Adrenal gland (tissue), 12 donors: ENCODE measurements around the gene PUS1. TPM values are rescaled to one million over a fixed set of nuclear protein-coding genes. Genes with fewer than 3 reads are reported as not detected.

ENCODE experiments used
- DNase-seq, 7 donors: peaks; one replicate each; pipeline ENCODE4 v3.0.0-alpha.2; 2019 to 2020
- H3K27ac ChIP-seq, 5 donors: fragments of 200-600 bp; sonication (generic) in 4 of 5; 1 replicate in 3 of 5; 2 replicates in 2 of 5; pipeline versions ENCODE4 v1.5.1 to v1.8.0; 2016 to 2020; ENCODE audit warnings: mild to moderate bottlenecking in 1 of 5
- H3K27me3 ChIP-seq: fragments of 200-600 bp; 2 replicates; pipeline ENCODE4 v1.8.0; 2021
- H3K36me3 ChIP-seq, 2 donors: fragments of 200-600 bp; replicated peaks in 1 of 2; 1 replicate in 1 of 2; 2 replicates in 1 of 2; pipeline versions ENCODE4 v1.5.1 to v1.8.0; 2018 to 2022
- H3K4me1 ChIP-seq, 2 donors: fragments of 200-600 bp; replicated peaks in 1 of 2; 1 replicate in 1 of 2; 2 replicates in 1 of 2; pipeline versions ENCODE4 v1.5.1 to v1.8.0; 2018 to 2021
- H3K4me3 ChIP-seq, 4 donors: fragments of 200-600 bp; sonication (generic) in 3 of 4; one replicate each; pipeline ENCODE4 v1.5.1; 2016 to 2018
- H3K9me3 ChIP-seq, 3 donors: fragments of 200-600 bp; sonication (generic) in 1 of 3; replicated peaks in 1 of 3; 1 replicate in 2 of 3; 2 replicates in 1 of 3; pipeline versions ENCODE4 v1.5.1 to v1.8.0; 2016 to 2021
- POLR2A ChIP-seq, 2 donors: fragments of 450-650 bp; IDR thresholded peaks; one replicate each; pipeline ENCODE4 v1.6.1; 2017; ENCODE audit warnings: antibody characterized with exemption in 2 of 2, mild to moderate bottlenecking in 2 of 2, moderate library complexity in 1 of 2
- WGBS, 4 donors: extraction: QIAGEN DNeasy Blood & Tissue Kit in 2 of 4; methylation state at CpG; one replicate each; pipeline versions ENCODE4 v1.1.5 to v1.1.7; 2013 to 2017; 5-methylcytosine and 5-hydroxymethylcytosine counted together
- intact Hi-C, 2 donors: fragments of 100-400 bp; cut with DNase I; formaldehyde crosslinking; loops; one replicate each; pipeline versions ENCODE4 v1.14.1 to v1.15.0; 2022 to 2023
- polyA plus RNA-seq, 3 donors: library from polyadenylated mRNA; stranded (reverse); fragments of 200-250 nt in 2 of 3; fragments of 350-450 nt in 1 of 3; fragmentation: Illumina TruSeq in 1 of 3; extraction: RNeasy Lipid Tissue Mini Kit (QIAGEN cat#74804) in 1 of 3; gene quantifications; one replicate each; pipeline ENCODE4 v1.2.3, GENCODE V29; 2013 to 2014
- total RNA-seq, 9 donors: library from RNA; depleted of rRNA in 4 of 9; stranded (reverse); fragments of >200 nt in 4 of 9; fragments of 120-200 nt in 1 of 9; fragmentation: NEBNext Ultra II Directional in 1 of 9; extraction: Animal tissue kit (Norgen Biotek cat#: 25700) in 1 of 9; gene quantifications; one replicate each; pipeline versions ENCODE4 v1.1.0 to v1.2.4, GENCODE V29; 2013 to 2023
- TF ChIP-seq, protein P1 (sequence below), 6 experiments: fragments of 450-650 bp in 4 of 6; fragments of 200-600 bp in 2 of 6; sonication (generic) in 1 of 6; IDR thresholded peaks; 1 replicate in 5 of 6; 2 replicates in 1 of 6; pipeline versions ENCODE4 v1.5.1 to v1.8.0; 2016 to 2021; ENCODE audit warnings: antibody characterized with exemption in 6 of 6, mild to moderate bottlenecking in 2 of 6, moderate library complexity in 1 of 6
- donor health status: healthy with polysubstance abuse.
- donor health status: Bipolar disorder and iron deficiency.
- donor health status: DM: yes; HTN: yes; CAD: no.
- donor health status: DM: no; HTN: no; CAD: no.
- donor health status: DM: no; HTN: no; CAD: no.
- donor health status: DM: yes; HTN: yes; CAD: no.

The PUS1 gene
- total and polyA plus RNA-seq, 12 donors, result 10.0 to 57.4 (median 24.5) TPM

DNA sequence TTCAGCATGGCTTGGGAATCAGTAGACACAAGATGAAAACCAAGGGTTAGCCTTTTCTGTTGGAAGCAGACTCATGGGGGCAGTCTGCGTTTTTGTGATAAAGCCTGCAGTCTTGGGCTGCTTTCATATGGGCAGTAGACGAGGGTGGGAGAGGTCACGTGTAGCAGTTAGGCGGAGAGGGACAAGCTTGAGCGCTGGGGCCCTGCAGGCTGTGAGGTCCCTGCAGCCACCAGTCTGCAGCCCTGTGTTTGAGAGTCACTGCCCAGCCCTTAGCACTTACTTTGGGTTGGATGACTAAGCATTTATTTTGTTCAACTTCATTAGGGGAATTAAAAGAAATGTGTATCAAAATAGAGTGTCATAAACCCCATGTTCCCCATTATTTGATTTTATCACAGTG lies 57.8 kb downstream of the PUS1 start:
- no peak for DNase-seq
- Histone ChIP-seq H3K27me3 (no peaks in the 10 kb centered on the region), H3K36me3 (peaks cover 0 to 80% of the 10 kb centered on the region in 2 donors), H3K4me1 (peaks cover 0 to 8% of the 10 kb centered on the region in 2 donors), H3K4me3 (no peak overlapping the region), H3K27ac (no peak overlapping the region), H3K9me3 (no peaks in the 10 kb centered on the region)
- 87 to 94% (median 90%) methylated on average over 5 of the region's 5 CpGs for WGBS, 4 donors
- TF ChIP-seq, protein P1, sequence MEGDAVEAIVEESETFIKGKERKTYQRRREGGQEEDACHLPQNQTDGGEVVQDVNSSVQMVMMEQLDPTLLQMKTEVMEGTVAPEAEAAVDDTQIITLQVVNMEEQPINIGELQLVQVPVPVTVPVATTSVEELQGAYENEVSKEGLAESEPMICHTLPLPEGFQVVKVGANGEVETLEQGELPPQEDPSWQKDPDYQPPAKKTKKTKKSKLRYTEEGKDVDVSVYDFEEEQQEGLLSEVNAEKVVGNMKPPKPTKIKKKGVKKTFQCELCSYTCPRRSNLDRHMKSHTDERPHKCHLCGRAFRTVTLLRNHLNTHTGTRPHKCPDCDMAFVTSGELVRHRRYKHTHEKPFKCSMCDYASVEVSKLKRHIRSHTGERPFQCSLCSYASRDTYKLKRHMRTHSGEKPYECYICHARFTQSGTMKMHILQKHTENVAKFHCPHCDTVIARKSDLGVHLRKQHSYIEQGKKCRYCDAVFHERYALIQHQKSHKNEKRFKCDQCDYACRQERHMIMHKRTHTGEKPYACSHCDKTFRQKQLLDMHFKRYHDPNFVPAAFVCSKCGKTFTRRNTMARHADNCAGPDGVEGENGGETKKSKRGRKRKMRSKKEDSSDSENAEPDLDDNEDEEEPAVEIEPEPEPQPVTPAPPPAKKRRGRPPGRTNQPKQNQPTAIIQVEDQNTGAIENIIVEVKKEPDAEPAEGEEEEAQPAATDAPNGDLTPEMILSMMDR (IDR thresholded peaks at IDR 0.05), result no peak
- no peak for TF ChIP-seq POLR2A (IDR thresholded peaks at IDR 0.05)
- intact Hi-C loops, result no loop called here

DNA sequence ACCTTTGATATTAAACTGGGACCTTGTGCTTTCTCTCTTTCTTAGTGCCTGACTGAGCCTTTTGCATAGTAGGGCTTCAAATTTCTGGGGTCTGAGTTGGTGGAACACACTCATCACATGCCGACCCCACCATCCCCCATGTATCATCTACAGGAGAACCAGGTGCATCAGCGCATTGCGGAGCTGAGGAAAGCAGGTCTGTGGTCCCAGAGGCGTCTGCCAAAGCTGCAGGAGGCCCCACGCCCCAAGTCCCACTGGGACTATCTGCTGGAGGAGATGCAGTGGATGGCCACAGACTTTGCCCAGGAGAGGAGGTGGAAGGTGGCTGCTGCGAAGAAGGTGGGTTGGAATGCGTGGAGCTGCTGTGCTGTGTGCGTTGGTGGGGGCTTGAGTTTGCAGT lies 58.5 kb downstream of the PUS1 start:
- whole genome bisulfite sequencing, 4 donors, result 96 to 99% (median 96%) methylated on average over 7 to 8 of the region's 8 CpGs
- TF ChIP-seq, protein P1 (IDR thresholded peaks at IDR 0.05), result no peak
- no peak for TF ChIP-seq POLR2A (IDR thresholded peaks at IDR 0.05)
- intact Hi-C loops, result no loop called here
- no peak overlapping the region for H3K27ac ChIP-seq
- peaks cover 0 to 78% of the 10 kb centered on the region in 2 donors for H3K36me3 ChIP-seq
- H3K9me3 ChIP-seq, result no peaks in the 10 kb centered on the region
- no peak for DNase-seq
- H3K4me1 ChIP-seq, result peaks cover 0 to 8% of the 10 kb centered on the region in 2 donors
- no peaks in the 10 kb centered on the region for H3K27me3 ChIP-seq
- H3K4me3 ChIP-seq, result no peak overlapping the region

DNA sequence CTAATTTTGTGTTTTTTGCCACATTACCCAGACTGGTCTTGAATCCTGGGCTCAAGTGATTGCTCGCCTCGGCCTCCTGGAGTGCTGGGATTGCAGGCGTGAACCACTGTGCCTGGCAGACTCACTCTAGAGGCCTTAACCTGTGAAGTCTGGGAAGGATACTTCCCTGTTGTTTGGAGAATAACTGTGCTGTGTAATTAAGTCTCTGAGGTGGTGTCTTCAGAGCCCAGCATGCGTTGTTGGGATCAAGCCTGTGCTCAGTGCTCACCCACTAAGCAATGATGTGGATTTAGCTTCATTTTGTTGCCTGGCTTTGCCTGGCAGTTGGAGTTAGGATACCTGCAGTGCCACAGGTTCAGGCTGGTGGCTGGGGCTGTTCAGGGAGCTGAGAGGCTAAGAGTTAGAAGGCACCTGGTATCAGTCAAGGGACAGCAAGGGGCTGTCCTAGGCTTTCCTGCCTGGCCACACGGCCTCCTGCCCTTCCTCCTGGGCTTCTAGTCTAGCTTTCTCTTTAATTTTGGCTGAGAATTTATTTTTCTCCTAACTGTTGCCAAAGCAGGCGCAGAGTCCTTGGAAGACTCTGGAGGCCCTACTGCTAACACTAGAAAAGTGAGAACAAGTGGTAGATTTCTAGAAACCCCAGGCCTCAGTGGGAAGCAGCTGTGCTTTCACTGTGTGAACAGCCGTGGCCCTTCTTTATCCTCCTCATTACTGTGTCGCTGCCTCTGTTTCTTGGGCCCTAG lies 59.1 kb downstream of the PUS1 start:
- TF ChIP-seq, protein P1 (IDR thresholded peaks at IDR 0.05), result no peak
- no peak for TF ChIP-seq POLR2A (IDR thresholded peaks at IDR 0.05)
- DNase-seq, result peak in 1 of 7 donors; percentile 20

DNA sequence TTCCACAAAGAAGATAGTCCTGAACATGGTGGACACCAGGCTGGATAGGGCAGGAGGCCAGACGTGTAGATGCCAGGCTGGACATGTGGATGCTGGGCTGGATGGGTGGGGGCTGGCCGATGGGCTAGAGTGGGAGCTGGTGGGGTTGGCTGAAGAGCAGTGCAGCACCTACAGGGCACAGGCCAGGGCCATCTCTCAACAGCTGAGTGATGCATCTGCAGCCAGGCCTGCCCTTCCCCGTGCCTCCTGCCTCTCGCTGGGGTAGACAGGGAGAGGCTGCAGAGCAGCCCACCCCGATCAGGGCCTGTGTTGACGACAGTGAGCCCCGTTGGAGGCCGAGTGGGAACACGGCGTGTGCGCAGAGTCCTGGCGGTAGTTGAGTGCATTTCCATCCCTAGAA lies 59.9 kb downstream of the PUS1 start:
- Histone ChIP-seq H3K4me3 (no peak overlapping the region), H3K4me1 (peaks cover 0 to 8% of the 10 kb centered on the region in 2 donors), H3K36me3 (peaks cover 0 to 87% of the 10 kb centered on the region in 2 donors), H3K27ac (peak overlapping the region in 1 of 5 donors; percentile 3), H3K9me3 (no peaks in the 10 kb centered on the region), H3K27me3 (no peaks in the 10 kb centered on the region)
- intact Hi-C loops, result no loop called here
- TF ChIP-seq, protein P1 (IDR thresholded peaks at IDR 0.05), result no peak
- TF ChIP-seq POLR2A (IDR thresholded peaks at IDR 0.05), result no peak
- 82 to 95% (median 94%) methylated on average over 10 to 12 of the region's 12 CpGs for WGBS, 4 donors
- DNase-seq, result no peak

More for the DNA sequence above, 59.1 kb downstream of the PUS1 start:
- H3K36me3 ChIP-seq, result peaks cover 0 to 79% of the 10 kb centered on the region in 2 donors
- no peaks in the 10 kb centered on the region for H3K9me3 ChIP-seq
- no peak overlapping the region for H3K4me3 ChIP-seq
- H3K27me3 ChIP-seq, result no peaks in the 10 kb centered on the region
- intact Hi-C loops, result no loop called here
- peaks cover 0 to 8% of the 10 kb centered on the region in 2 donors for H3K4me1 ChIP-seq
- 73 to 84% (median 76%) methylated on average over 8 of the region's 8 CpGs for WGBS, 4 donors
- H3K27ac ChIP-seq, result peak overlapping the region in 1 of 5 donors; percentile 3
